K562 (cell line): Measurements from ENCODE around the gene PHETA2. TPM values are rescaled to one million over a fixed set of nuclear protein-coding genes. Genes with fewer than 3 reads are reported as not detected.
"Not testable (repeated sequence)": the region's sequence is repeated elsewhere in the genome, so short reads cannot be mapped to it uniquely, and the experiment has no call there.

ENCODE experiments used
- ATAC-seq: fragments of 200-7000 bp; cut with Tn5 transposase; 3 replicates; pipeline ENCODE4 v1.9.1; 2020; ENCODE audit warnings: moderate library complexity
- BruUV-seq: library from RNA; stranded (reverse); fragments of 400-500 nt; replicated peaks from 2 replicates; lab custom pipeline; 2021; lab: Mats Ljungman, UMichigan
- CTCF ChIA-PET: fragments of 300-600 bp; formaldehyde crosslinking; extraction: SDS; loops from one replicate; lab custom pipeline; 2021; ENCODE audit warnings: low intra/inter-chr PET ratio; lab: Yijun Ruan, JAX
- POLR2A ChIA-PET: fragments of 300-600, 350-650 bp; sonication (Branson Sonifier 250); formaldehyde crosslinking; extraction: SDS; loops from one replicate; lab custom pipeline; 2021; ENCODE audit warnings: antibody characterized with exemption, inconsistent platforms; lab: Yijun Ruan, JAX
- DNase-seq, 4 experiments: peaks; one replicate each; pipeline versions ENCODE4 v3.0.0 to v3.0.0-alpha.2; 2011 to 2018; ENCODE audit warnings: low spot score in 3 of 4, mixed read lengths in 3 of 4; ENCODE audit errors: extremely low read depth in 1 of 4
- FAIRE-seq: peaks from 2 replicates; lab custom pipeline; 2011; peaks lifted over from hg19 to GRCh38; lab: Jason Lieb, UNC
- H2AFZ ChIP-seq: 2 replicates; pipeline ENCODE4 v1.6.0; 2011; ENCODE audit warnings: low read depth, low read length, control low read depth, inconsistent platforms
- H3K27ac ChIP-seq: fragments of 200-600 bp; 3 replicates; pipeline ENCODE4 v1.8.0; 2011; ENCODE audit warnings: low read depth, mild to moderate bottlenecking, control low read depth, inconsistent platforms, low read length, moderate library complexity, mixed read lengths; ENCODE audit errors: extremely low read depth
- H3K27me3 ChIP-seq, 2 experiments: fragments of 300-600 bp in 1 of 2; 2 replicates in 1 of 2; 3 replicates in 1 of 2; pipeline versions ENCODE4 v1.6.0 to v1.8.0; 2011; ENCODE audit warnings: inconsistent platforms in 2 of 2, low read length in 2 of 2, mild to moderate bottlenecking in 1 of 2, mixed read lengths in 1 of 2, moderate library complexity in 1 of 2; ENCODE audit not compliant: control insufficient read depth in 2 of 2, insufficient read depth in 2 of 2
- H3K36me3 ChIP-seq: fragments of 300-600 bp; 3 replicates; pipeline ENCODE4 v1.8.0; 2011; ENCODE audit warnings: mild to moderate bottlenecking, low read length, inconsistent platforms; ENCODE audit not compliant: control insufficient read depth, insufficient read depth
- H3K4me1 ChIP-seq, 2 experiments: fragments of 200-600 bp in 1 of 2; replicated peaks in 1 of 2; 2 replicates in 1 of 2; 3 replicates in 1 of 2; pipeline versions ENCODE4 v1.5.1 to v1.8.0; 2011; ENCODE audit warnings: inconsistent platforms in 2 of 2, low read length in 2 of 2, mild to moderate bottlenecking in 1 of 2, mixed read lengths in 1 of 2, moderate library complexity in 1 of 2; ENCODE audit not compliant: control insufficient read depth in 2 of 2, insufficient read depth in 2 of 2
- H3K4me2 ChIP-seq: 2 replicates; pipeline ENCODE4 v1.6.1; 2011; ENCODE audit warnings: low read length, control low read depth, inconsistent platforms, mixed read lengths; ENCODE audit not compliant: insufficient read depth
- H3K4me3 ChIP-seq: fragments of 200-600 bp; sonication (generic), shearing (Covaris generic); 2 replicates; pipeline ENCODE4 v1.5.1; 2016; ENCODE audit warnings: control low read depth, inconsistent platforms
- H3K79me2 ChIP-seq: fragments of 200-600 bp; 3 replicates; pipeline ENCODE4 v1.8.0; 2011; ENCODE audit warnings: low read length, inconsistent platforms; ENCODE audit not compliant: control insufficient read depth, insufficient read depth
- H3K9ac ChIP-seq, 2 experiments: 2 replicates each; pipeline versions ENCODE4 v1.6.0 to v1.6.1; 2011; ENCODE audit warnings: low read depth in 2 of 2, low read length in 2 of 2, control low read depth in 1 of 2, inconsistent platforms in 1 of 2, mild to moderate bottlenecking in 1 of 2, mixed read lengths in 1 of 2; ENCODE audit not compliant: insufficient read depth in 1 of 2
- H3K9me1 ChIP-seq: one replicate; pipeline ENCODE4 v1.6.0; 2011; ENCODE audit warnings: inconsistent platforms, mild to moderate bottlenecking, low read length, moderate library complexity; ENCODE audit not compliant: control insufficient read depth, insufficient read depth
- H3K9me3 ChIP-seq: replicated peaks from 2 replicates; pipeline ENCODE4 v1.5.1; 2011; ENCODE audit warnings: low read depth, low read length, inconsistent platforms; ENCODE audit not compliant: control insufficient read depth, insufficient read depth
- H4K20me1 ChIP-seq: replicated peaks from 2 replicates; pipeline ENCODE4 v1.6.1; 2011; ENCODE audit warnings: low read length, inconsistent platforms, mixed read lengths; ENCODE audit not compliant: control insufficient read depth, insufficient read depth
- CREBBP ChIP-seq: IDR thresholded peaks from one replicate; pipeline ENCODE4 v1.6.1; 2012; ENCODE audit warnings: low read depth, mild to moderate bottlenecking, control low read depth, inconsistent platforms, low read length
- ELF1 ChIP-seq: fragments of 200-800 bp; sonication (Bioruptor generic); IDR thresholded peaks from 2 replicates; pipeline ENCODE4 v1.6.1; 2016; ENCODE audit warnings: missing genetic modification characterization, missing compliant biosample characterization
- EP300 ChIP-seq: IDR thresholded peaks from 2 replicates; pipeline ENCODE4 v1.6.1; 2012; ENCODE audit warnings: low read length, improper control_type of control experiment
- GABPB2 ChIP-seq: fragments of 250-450 bp; sonication (Bioruptor Pico); conservative IDR thresholded peaks from 2 replicates; pipeline ENCODE4 v1.5.1; 2021; ENCODE audit warnings: mild to moderate bottlenecking
- POLR3A ChIP-seq: IDR thresholded peaks from 2 replicates; pipeline ENCODE4 v1.6.1; 2011; ENCODE audit warnings: borderline replicate concordance, mild to moderate bottlenecking, moderate library complexity; ENCODE audit not compliant: insufficient read length, insufficient read depth; ENCODE audit errors: extremely low read depth
- SAP30 ChIP-seq: fragments of 200-600 bp; sonication (generic); IDR thresholded peaks from 2 replicates; pipeline ENCODE4 v1.6.1; 2012; ENCODE audit warnings: borderline replicate concordance, low read depth, mild to moderate bottlenecking, moderate library complexity, low read length, control low read depth, inconsistent platforms; ENCODE audit not compliant: insufficient read depth, poor library complexity, severe bottlenecking
- WGBS: fragments of 100-300 bp; shearing (Covaris generic); methylation state at CpG from one replicate; pipeline ENCODE4 v1.1.6; 2016; ENCODE audit warnings: low coverage, mixed read lengths; ENCODE audit not compliant: insufficient coverage; ENCODE audit errors: missing lambda C conversion rate; 5-methylcytosine and 5-hydroxymethylcytosine counted together
- in situ Hi-C: fragments of 300-500 bp; cut with MboI; formaldehyde crosslinking; loops from 4 replicates; pipeline ENCODE4 v1.15.0; 2018; ENCODE audit warnings: inconsistent platforms, mixed read lengths
- intact Hi-C: fragments of 100-400 bp; cut with micrococcal nuclease; formaldehyde crosslinking; loops from 2 replicates; pipeline ENCODE4 v1.14.2; 2022
- polyA plus RNA-seq, 8 experiments: library from polyadenylated mRNA; depleted of rRNA in 4 of 8; stranded (reverse) in 5 of 8; unstranded in 3 of 8; fragments of >200 nt; fragmentation: Nextera tagmentation in 2 of 8; fragmentation: Illumina TruSeq in 1 of 8; extraction: Ambion mirVana in 2 of 8; extraction: Trizol in 1 of 8; gene quantifications; 2 replicates each; pipeline versions ENCODE4 v1.2.1 to v1.2.3, GENCODE V29; 2011 to 2014; ENCODE audit warnings: inconsistent platforms in 1 of 8, missing spikeins in 1 of 8
- small RNA-seq: library from RNA; depleted of rRNA; stranded (forward); fragments of <200 nt; gene quantifications from one replicate; pipeline ENCODE3, GENCODE V24; 2014
- total RNA-seq, 7 experiments: library from RNA; depleted of rRNA in 6 of 7; stranded (reverse); fragments of >200 nt in 6 of 7; fragmentation: Illumina TruSeq in 2 of 7; extraction: Trizol in 2 of 7; gene quantifications; 2 replicates each; pipeline versions ENCODE4 v1.2.1 to v1.2.3, GENCODE V29; 2011 to 2021; ENCODE audit warnings: low replicate concordance in 1 of 7

Gene PHETA2
- total and polyA plus RNA-seq, 9 of the 15 experiments (the other 6 are each of a cell fraction or from before 2014, with no cell fraction given): 0.07 to 0.22 (median 0.08) TPM; not detected in 5

DNA sequence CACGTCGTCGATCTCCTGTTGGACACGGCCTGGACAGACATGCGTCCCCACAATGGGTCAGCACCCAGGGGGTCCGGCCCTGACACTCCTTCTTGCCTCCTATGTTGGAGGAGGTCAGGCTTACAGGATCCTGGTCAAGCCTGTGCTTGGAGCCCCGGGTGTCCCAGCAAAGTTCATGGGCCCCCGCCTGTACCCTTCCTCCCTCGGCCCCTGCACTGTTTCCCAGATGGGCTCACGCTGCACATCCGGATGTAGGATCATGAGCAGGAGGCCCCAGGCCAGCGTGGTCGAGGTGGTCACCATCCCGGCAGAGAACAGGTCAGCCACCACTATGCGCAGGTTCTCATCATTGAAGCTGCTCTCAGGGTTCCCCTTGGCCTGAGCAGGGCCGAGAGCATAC lies 53.6 kb downstream of the PHETA2 start (continued):
- TF ChIP-seq EP300 (no peak), SAP30 (no peak), POLR3A (no peak), CREBBP (no peak), GABPB2 (CRISPR knock-in tag) (no peak), ELF1 (tag) (no peak)

GRCh38 chr22:42128007-42128406 lies 54.0 kb downstream of the PHETA2 start:
- H3K4me3 ChIP-seq, H3K27me3 ChIP-seq, in situ Hi-C loops, H3K9ac ChIP-seq, BruUV-seq, H3K4me2 ChIP-seq, H3K36me3 ChIP-seq, intact Hi-C loops, DNase-seq, CTCF ChIA-PET, H3K79me2 ChIP-seq, H4K20me1 ChIP-seq, FAIRE-seq, H3K27ac ChIP-seq, H2AFZ ChIP-seq, H3K9me1 ChIP-seq, ATAC-seq, H3K9me3 ChIP-seq: not testable (repeated sequence)
- H3K4me1 ChIP-seq: peaks cover 0 to 12% of the 10 kb centered on the region in 2 experiments; a peak in 2 of 5 replicates
- POLR2A ChIA-PET: interaction anchor here (0.7 kb wide), 1 partner anchor 34 kb away, joined by 3 read pairs; no protein-coding TSS in a partner anchor
- WGBS: 27% methylated on average over 6 of the region's 13 CpGs

Small RNA genes lying within 50 kb of the gene (small RNA-seq; reads per million reads assigned to genes)
- gene SNORD13P1: not detected

Other genes with a start within 250 kb of the PHETA2 start
Only the 7 nearest of the 11 such genes appear.
- gene CENPM, start 127.1 kb upstream of the PHETA2 start, total RNA-seq (2014; rRNA removed): 67.7 and 77.1 TPM in 2 replicates
- gene CENPM, start 127.1 kb upstream of the PHETA2 start, total RNA-seq (2014; rRNA removed; fragmentation: Illumina TruSeq; extraction: Trizol): 9.9 and 11.3 TPM in 2 replicates
- 32.3 and 33.8 TPM in 2 replicates for gene CENPM, start 127.1 kb upstream of the PHETA2 start, total RNA-seq (2015; rRNA removed; fragmentation: Illumina TruSeq; extraction: Trizol)
- 36.2 and 37.4 TPM in 2 replicates for gene CENPM, start 127.1 kb upstream of the PHETA2 start, total RNA-seq (2021)
- gene CENPM, start 127.1 kb upstream of the PHETA2 start, polyA plus RNA-seq (2011; rRNA removed): 18.8 and 25.3 TPM in 2 replicates
- gene CENPM, start 127.1 kb upstream of the PHETA2 start, polyA plus RNA-seq (2014; fragmentation: Illumina TruSeq; extraction: Trizol): 23.6 and 41.3 TPM in 2 replicates
- gene CENPM, start 127.1 kb upstream of the PHETA2 start, polyA plus RNA-seq (2014; fragmentation: Nextera tagmentation; extraction: Ambion mirVana): 10 to 100 TPM; 19.3 to 36.7 TPM
- 49.6 and 53.0 TPM in 2 replicates for gene CENPM, start 127.1 kb upstream of the PHETA2 start, polyA plus RNA-seq (2014; rRNA removed)
- not detected in 2 replicates for gene SEPTIN3, start 104.8 kb upstream of the PHETA2 start, total RNA-seq (2014; rRNA removed)
- not detected in 2 replicates for gene SEPTIN3, start 104.8 kb upstream of the PHETA2 start, total RNA-seq (2014; rRNA removed; fragmentation: Illumina TruSeq; extraction: Trizol)
- gene SEPTIN3, start 104.8 kb upstream of the PHETA2 start, total RNA-seq (2015; rRNA removed; fragmentation: Illumina TruSeq; extraction: Trizol): not detected in 2 replicates
- gene SEPTIN3, start 104.8 kb upstream of the PHETA2 start, total RNA-seq (2021): not detected in 2 replicates
- 0.06 and 0.08 TPM in 2 replicates for gene SEPTIN3, start 104.8 kb upstream of the PHETA2 start, polyA plus RNA-seq (2011; rRNA removed)
- gene SEPTIN3, start 104.8 kb upstream of the PHETA2 start, polyA plus RNA-seq (2014; fragmentation: Illumina TruSeq; extraction: Trizol): not detected in 2 replicates
- not detected for gene SEPTIN3, start 104.8 kb upstream of the PHETA2 start, polyA plus RNA-seq (2014; fragmentation: Nextera tagmentation; extraction: Ambion mirVana)
- gene SEPTIN3, start 104.8 kb upstream of the PHETA2 start, polyA plus RNA-seq (2014; rRNA removed): not detected in 2 replicates
- gene WBP2NL, start 75.5 kb upstream of the PHETA2 start, total RNA-seq (2014; rRNA removed): not detected in 2 replicates
- not detected in 2 replicates for gene WBP2NL, start 75.5 kb upstream of the PHETA2 start, total RNA-seq (2014; rRNA removed; fragmentation: Illumina TruSeq; extraction: Trizol)
- gene WBP2NL, start 75.5 kb upstream of the PHETA2 start, total RNA-seq (2015; rRNA removed; fragmentation: Illumina TruSeq; extraction: Trizol): not detected in 2 replicates
- not detected in 2 replicates for gene WBP2NL, start 75.5 kb upstream of the PHETA2 start, total RNA-seq (2021)
- gene WBP2NL, start 75.5 kb upstream of the PHETA2 start, polyA plus RNA-seq (2011; rRNA removed): not detected in 2 replicates
- gene WBP2NL, start 75.5 kb upstream of the PHETA2 start, polyA plus RNA-seq (2014; fragmentation: Illumina TruSeq; extraction: Trizol): not detected in 2 replicates
- gene WBP2NL, start 75.5 kb upstream of the PHETA2 start, polyA plus RNA-seq (2014; fragmentation: Nextera tagmentation; extraction: Ambion mirVana): not detected
- gene WBP2NL, start 75.5 kb upstream of the PHETA2 start, polyA plus RNA-seq (2014; rRNA removed): not detected in 2 replicates
- 19.5 and 20.6 TPM in 2 replicates for gene NAGA, start 3.4 kb upstream of the PHETA2 start, total RNA-seq (2014; rRNA removed)
- gene NAGA, start 3.4 kb upstream of the PHETA2 start, total RNA-seq (2014; rRNA removed; fragmentation: Illumina TruSeq; extraction: Trizol): 9.9 and 11.5 TPM in 2 replicates
- gene NAGA, start 3.4 kb upstream of the PHETA2 start, total RNA-seq (2015; rRNA removed; fragmentation: Illumina TruSeq; extraction: Trizol): 15.9 and 16.1 TPM in 2 replicates
- gene NAGA, start 3.4 kb upstream of the PHETA2 start, total RNA-seq (2021): 20.0 and 20.4 TPM in 2 replicates
- gene NAGA, start 3.4 kb upstream of the PHETA2 start, polyA plus RNA-seq (2011; rRNA removed): 18.1 and 19.7 TPM in 2 replicates
- gene NAGA, start 3.4 kb upstream of the PHETA2 start, polyA plus RNA-seq (2014; fragmentation: Illumina TruSeq; extraction: Trizol): 20.6 and 22.1 TPM in 2 replicates
- gene NAGA, start 3.4 kb upstream of the PHETA2 start, polyA plus RNA-seq (2014; fragmentation: Nextera tagmentation; extraction: Ambion mirVana): 1 to 10 TPM; 6.5 to 7.0 TPM
- gene NAGA, start 3.4 kb upstream of the PHETA2 start, polyA plus RNA-seq (2014; rRNA removed): 17.4 and 18.7 TPM in 2 replicates
- gene SMDT1, start 5.5 kb downstream of the PHETA2 start, total RNA-seq (2014; rRNA removed): 7.9 and 19.3 TPM in 2 replicates
- gene SMDT1, start 5.5 kb downstream of the PHETA2 start, total RNA-seq (2014; rRNA removed; fragmentation: Illumina TruSeq; extraction: Trizol): 14.0 and 14.3 TPM in 2 replicates
- 9.8 and 12.9 TPM in 2 replicates for gene SMDT1, start 5.5 kb downstream of the PHETA2 start, total RNA-seq (2015; rRNA removed; fragmentation: Illumina TruSeq; extraction: Trizol)
- gene SMDT1, start 5.5 kb downstream of the PHETA2 start, total RNA-seq (2021): 65.2 and 68.7 TPM in 2 replicates
- gene SMDT1, start 5.5 kb downstream of the PHETA2 start, polyA plus RNA-seq (2011; rRNA removed): 23.2 and 28.7 TPM in 2 replicates
- gene SMDT1, start 5.5 kb downstream of the PHETA2 start, polyA plus RNA-seq (2014; fragmentation: Illumina TruSeq; extraction: Trizol): 13.5 and 26.6 TPM in 2 replicates
- 10 to 100 TPM; 11.7 to 20.3 TPM for gene SMDT1, start 5.5 kb downstream of the PHETA2 start, polyA plus RNA-seq (2014; fragmentation: Nextera tagmentation; extraction: Ambion mirVana)
- gene SMDT1, start 5.5 kb downstream of the PHETA2 start, polyA plus RNA-seq (2014; rRNA removed): 33.6 and 38.0 TPM in 2 replicates
- gene NDUFA6, start 16.5 kb downstream of the PHETA2 start, total RNA-seq (2014; rRNA removed): 103 and 110 TPM in 2 replicates
- 113 and 132 TPM in 2 replicates for gene NDUFA6, start 16.5 kb downstream of the PHETA2 start, total RNA-seq (2014; rRNA removed; fragmentation: Illumina TruSeq; extraction: Trizol)
- 117 and 129 TPM in 2 replicates for gene NDUFA6, start 16.5 kb downstream of the PHETA2 start, total RNA-seq (2015; rRNA removed; fragmentation: Illumina TruSeq; extraction: Trizol)
- gene NDUFA6, start 16.5 kb downstream of the PHETA2 start, total RNA-seq (2021): 90.0 and 103 TPM in 2 replicates
- 103 and 128 TPM in 2 replicates for gene NDUFA6, start 16.5 kb downstream of the PHETA2 start, polyA plus RNA-seq (2011; rRNA removed)
- gene NDUFA6, start 16.5 kb downstream of the PHETA2 start, polyA plus RNA-seq (2014; fragmentation: Illumina TruSeq; extraction: Trizol): 106 and 110 TPM in 2 replicates
- gene NDUFA6, start 16.5 kb downstream of the PHETA2 start, polyA plus RNA-seq (2014; fragmentation: Nextera tagmentation; extraction: Ambion mirVana): 100 to 1,000 TPM; 465 to 474 TPM
- gene NDUFA6, start 16.5 kb downstream of the PHETA2 start, polyA plus RNA-seq (2014; rRNA removed): 141 and 148 TPM in 2 replicates
- gene CYP2D6, start 56.6 kb downstream of the PHETA2 start, total RNA-seq (2014; rRNA removed): not detected in 2 replicates
- gene CYP2D6, start 56.6 kb downstream of the PHETA2 start, total RNA-seq (2014; rRNA removed; fragmentation: Illumina TruSeq; extraction: Trizol): 0.04 and 0.06 TPM in 2 replicates
- 0.11 TPM in 1 of 2 replicates, not detected in the other for gene CYP2D6, start 56.6 kb downstream of the PHETA2 start, total RNA-seq (2015; rRNA removed; fragmentation: Illumina TruSeq; extraction: Trizol)
- gene CYP2D6, start 56.6 kb downstream of the PHETA2 start, total RNA-seq (2021): 0.18 and 0.20 TPM in 2 replicates
- 0.07 and 0.24 TPM in 2 replicates for gene CYP2D6, start 56.6 kb downstream of the PHETA2 start, polyA plus RNA-seq (2011; rRNA removed)
- 0.10 TPM in 2 replicates for gene CYP2D6, start 56.6 kb downstream of the PHETA2 start, polyA plus RNA-seq (2014; fragmentation: Illumina TruSeq; extraction: Trizol)
- not detected for gene CYP2D6, start 56.6 kb downstream of the PHETA2 start, polyA plus RNA-seq (2014; fragmentation: Nextera tagmentation; extraction: Ambion mirVana)
- 0.67 TPM in 1 of 2 replicates, not detected in the other for gene CYP2D6, start 56.6 kb downstream of the PHETA2 start, polyA plus RNA-seq (2014; rRNA removed)